K562 (cell line): ENCODE measurements around the gene LGALS7. TPM values are rescaled to one million over a fixed set of nuclear protein-coding genes. Genes with fewer than 3 reads are reported as not detected.

Source experiments
- ATAC-seq: fragments of 200-7000 bp; cut with Tn5 transposase; 3 replicates; pipeline ENCODE4 v1.9.1; 2020; ENCODE audit warnings: moderate library complexity
- BruUV-seq: library from RNA; stranded (reverse); fragments of 400-500 nt; replicated peaks from 2 replicates; lab custom pipeline; 2021; lab: Mats Ljungman, UMichigan
- CTCF ChIA-PET: fragments of 300-600 bp; formaldehyde crosslinking; extraction: SDS; loops from one replicate; lab custom pipeline; 2021; ENCODE audit warnings: low intra/inter-chr PET ratio; lab: Yijun Ruan, JAX
- POLR2A ChIA-PET: fragments of 300-600, 350-650 bp; sonication (Branson Sonifier 250); formaldehyde crosslinking; extraction: SDS; loops from one replicate; lab custom pipeline; 2021; ENCODE audit warnings: antibody characterized with exemption, inconsistent platforms; lab: Yijun Ruan, JAX
- DNase-seq, 4 experiments: peaks; one replicate each; pipeline versions ENCODE4 v3.0.0 to v3.0.0-alpha.2; 2011 to 2018; ENCODE audit warnings: low spot score in 3 of 4, mixed read lengths in 3 of 4; ENCODE audit errors: extremely low read depth in 1 of 4
- FAIRE-seq: peaks from 2 replicates; lab custom pipeline; 2011; peaks lifted over from hg19 to GRCh38; lab: Jason Lieb, UNC
- H2AFZ ChIP-seq: 2 replicates; pipeline ENCODE4 v1.6.0; 2011; ENCODE audit warnings: low read depth, low read length, control low read depth, inconsistent platforms
- H3K27ac ChIP-seq: fragments of 200-600 bp; 3 replicates; pipeline ENCODE4 v1.8.0; 2011; ENCODE audit warnings: low read depth, mild to moderate bottlenecking, control low read depth, inconsistent platforms, low read length, moderate library complexity, mixed read lengths; ENCODE audit errors: extremely low read depth
- H3K27me3 ChIP-seq, 2 experiments: fragments of 300-600 bp in 1 of 2; 2 replicates in 1 of 2; 3 replicates in 1 of 2; pipeline versions ENCODE4 v1.6.0 to v1.8.0; 2011; ENCODE audit warnings: inconsistent platforms in 2 of 2, low read length in 2 of 2, mild to moderate bottlenecking in 1 of 2, mixed read lengths in 1 of 2, moderate library complexity in 1 of 2; ENCODE audit not compliant: control insufficient read depth in 2 of 2, insufficient read depth in 2 of 2
- H3K36me3 ChIP-seq: fragments of 300-600 bp; 3 replicates; pipeline ENCODE4 v1.8.0; 2011; ENCODE audit warnings: mild to moderate bottlenecking, low read length, inconsistent platforms; ENCODE audit not compliant: control insufficient read depth, insufficient read depth
- H3K4me1 ChIP-seq, 2 experiments: fragments of 200-600 bp in 1 of 2; replicated peaks in 1 of 2; 2 replicates in 1 of 2; 3 replicates in 1 of 2; pipeline versions ENCODE4 v1.5.1 to v1.8.0; 2011; ENCODE audit warnings: inconsistent platforms in 2 of 2, low read length in 2 of 2, mild to moderate bottlenecking in 1 of 2, mixed read lengths in 1 of 2, moderate library complexity in 1 of 2; ENCODE audit not compliant: control insufficient read depth in 2 of 2, insufficient read depth in 2 of 2
- H3K4me2 ChIP-seq: 2 replicates; pipeline ENCODE4 v1.6.1; 2011; ENCODE audit warnings: low read length, control low read depth, inconsistent platforms, mixed read lengths; ENCODE audit not compliant: insufficient read depth
- H3K4me3 ChIP-seq: fragments of 200-600 bp; sonication (generic), shearing (Covaris generic); 2 replicates; pipeline ENCODE4 v1.5.1; 2016; ENCODE audit warnings: control low read depth, inconsistent platforms
- H3K79me2 ChIP-seq: fragments of 200-600 bp; 3 replicates; pipeline ENCODE4 v1.8.0; 2011; ENCODE audit warnings: low read length, inconsistent platforms; ENCODE audit not compliant: control insufficient read depth, insufficient read depth
- H3K9ac ChIP-seq, 2 experiments: 2 replicates each; pipeline versions ENCODE4 v1.6.0 to v1.6.1; 2011; ENCODE audit warnings: low read depth in 2 of 2, low read length in 2 of 2, control low read depth in 1 of 2, inconsistent platforms in 1 of 2, mild to moderate bottlenecking in 1 of 2, mixed read lengths in 1 of 2; ENCODE audit not compliant: insufficient read depth in 1 of 2
- H3K9me1 ChIP-seq: one replicate; pipeline ENCODE4 v1.6.0; 2011; ENCODE audit warnings: inconsistent platforms, mild to moderate bottlenecking, low read length, moderate library complexity; ENCODE audit not compliant: control insufficient read depth, insufficient read depth
- H3K9me3 ChIP-seq: replicated peaks from 2 replicates; pipeline ENCODE4 v1.5.1; 2011; ENCODE audit warnings: low read depth, low read length, inconsistent platforms; ENCODE audit not compliant: control insufficient read depth, insufficient read depth
- H4K20me1 ChIP-seq: replicated peaks from 2 replicates; pipeline ENCODE4 v1.6.1; 2011; ENCODE audit warnings: low read length, inconsistent platforms, mixed read lengths; ENCODE audit not compliant: control insufficient read depth, insufficient read depth
- CEBPB ChIP-seq: fragments of 450-650 bp; IDR thresholded peaks from 2 replicates; pipeline ENCODE4 v1.6.1; 2016; ENCODE audit warnings: missing genetic modification characterization, missing compliant biosample characterization
- SPI1 ChIP-seq: IDR thresholded peaks from 2 replicates; pipeline ENCODE4 v1.6.1; 2011; ENCODE audit warnings: low read depth, low read length, control low read depth, borderline replicate concordance
- ZNF384 ChIP-seq: IDR thresholded peaks from 2 replicates; pipeline ENCODE4 v1.6.1; 2012; ENCODE audit warnings: low read depth, low read length, improper control_type of control experiment
- WGBS: fragments of 100-300 bp; shearing (Covaris generic); methylation state at CpG from one replicate; pipeline ENCODE4 v1.1.6; 2016; ENCODE audit warnings: low coverage, mixed read lengths; ENCODE audit not compliant: insufficient coverage; ENCODE audit errors: missing lambda C conversion rate; 5-methylcytosine and 5-hydroxymethylcytosine counted together
- in situ Hi-C: fragments of 300-500 bp; cut with MboI; formaldehyde crosslinking; loops from 4 replicates; pipeline ENCODE4 v1.15.0; 2018; ENCODE audit warnings: inconsistent platforms, mixed read lengths
- intact Hi-C: fragments of 100-400 bp; cut with micrococcal nuclease; formaldehyde crosslinking; loops from 2 replicates; pipeline ENCODE4 v1.14.2; 2022
- polyA plus RNA-seq, 8 experiments: library from polyadenylated mRNA; depleted of rRNA in 4 of 8; stranded (reverse) in 5 of 8; unstranded in 3 of 8; fragments of >200 nt; fragmentation: Nextera tagmentation in 2 of 8; fragmentation: Illumina TruSeq in 1 of 8; extraction: Ambion mirVana in 2 of 8; extraction: Trizol in 1 of 8; gene quantifications; 2 replicates each; pipeline versions ENCODE4 v1.2.1 to v1.2.3, GENCODE V29; 2011 to 2014; ENCODE audit warnings: inconsistent platforms in 1 of 8, missing spikeins in 1 of 8
- total RNA-seq, 7 experiments: library from RNA; depleted of rRNA in 6 of 7; stranded (reverse); fragments of >200 nt in 6 of 7; fragmentation: Illumina TruSeq in 2 of 7; extraction: Trizol in 2 of 7; gene quantifications; 2 replicates each; pipeline versions ENCODE4 v1.2.1 to v1.2.3, GENCODE V29; 2011 to 2021; ENCODE audit warnings: low replicate concordance in 1 of 7
- TF ChIP-seq, protein P1 (sequence below): IDR thresholded peaks from 2 replicates; pipeline ENCODE4 v1.6.1; 2012; ENCODE audit warnings: low read depth, low read length, improper control_type of control experiment, borderline replicate concordance

Gene LGALS7
- total and polyA plus RNA-seq, 9 of the 15 experiments (the other 6 are each of a cell fraction or from before 2014, with no cell fraction given) = not detected

DNA sequence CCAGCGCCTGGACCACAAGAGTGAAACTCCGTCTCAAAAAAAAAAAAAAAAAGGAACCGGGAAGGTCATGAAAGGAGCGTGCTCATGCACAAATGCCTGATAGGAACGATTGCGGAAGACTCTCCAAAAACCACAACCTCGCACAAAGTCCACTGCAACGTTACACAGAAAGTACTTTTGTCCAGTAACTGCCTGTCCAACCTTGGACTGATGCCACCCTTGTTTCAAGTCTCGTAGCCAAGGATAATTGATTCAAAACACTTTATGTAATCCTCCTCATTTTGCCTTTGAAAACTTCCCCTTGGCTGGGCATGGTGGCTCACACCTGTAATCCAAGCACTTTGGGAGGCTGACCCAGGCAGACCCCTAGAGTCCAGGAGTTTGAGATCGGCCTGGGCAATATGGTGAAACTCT lies 13.7 kb downstream of the LGALS7 start:
- no peak overlapping the region for H3K27ac ChIP-seq
- H3K9ac ChIP-seq = no peak overlapping the region
- no peaks in the 10 kb centered on the region for H3K36me3 ChIP-seq
- no peaks in the 10 kb centered on the region for H3K79me2 ChIP-seq
- POLR2A ChIA-PET = interaction anchor here (0.6 kb wide), 1 partner anchor 120 kb away, joined by 4 read pairs; no protein-coding TSS in a partner anchor
- H2AFZ ChIP-seq = peak overlapping the region; percentile 68
- H3K9me1 ChIP-seq = no peaks in the 10 kb centered on the region
- CTCF ChIA-PET = no interaction called here
- H3K4me3 ChIP-seq = no peak overlapping the region
- in situ Hi-C loops = no loop called here
- BruUV-seq = no TSS peak
- H4K20me1 ChIP-seq = no peaks in the 10 kb centered on the region
- WGBS = 35% methylated on average over 7 of the region's 10 CpGs
- intact Hi-C loops = no loop called here
- peak; percentile 42 for TF ChIP-seq CEBPB (tag)
- peak; percentile 27; the same call in 1 of the 2 replicates for TF ChIP-seq ZNF384
- peak; percentile 18; the same call in 1 of the 2 replicates for TF ChIP-seq SPI1
- TF ChIP-seq, protein P1, sequence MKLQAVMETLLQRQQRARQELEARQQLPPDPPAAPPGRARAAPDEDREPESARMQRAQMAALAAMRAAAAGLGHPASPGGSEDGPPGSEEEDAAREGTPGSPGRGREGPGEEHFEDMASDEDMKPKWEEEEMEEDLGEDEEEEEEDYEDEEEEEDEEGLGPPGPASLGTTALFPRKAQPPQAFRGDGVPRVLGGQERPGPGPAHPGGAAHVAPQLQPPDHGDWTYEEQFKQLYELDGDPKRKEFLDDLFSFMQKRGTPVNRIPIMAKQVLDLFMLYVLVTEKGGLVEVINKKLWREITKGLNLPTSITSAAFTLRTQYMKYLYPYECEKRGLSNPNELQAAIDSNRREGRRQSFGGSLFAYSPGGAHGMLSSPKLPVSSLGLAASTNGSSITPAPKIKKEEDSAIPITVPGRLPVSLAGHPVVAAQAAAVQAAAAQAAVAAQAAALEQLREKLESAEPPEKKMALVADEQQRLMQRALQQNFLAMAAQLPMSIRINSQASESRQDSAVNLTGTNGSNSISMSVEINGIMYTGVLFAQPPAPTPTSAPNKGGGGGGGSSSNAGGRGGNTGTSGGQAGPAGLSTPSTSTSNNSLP = no peak
- no peak for DNase-seq
- no peaks in the 10 kb centered on the region for H3K9me3 ChIP-seq
- H3K4me1 ChIP-seq = peaks cover 0 to 4% of the 10 kb centered on the region in 2 experiments; a peak in 2 of 5 replicates
- ATAC-seq = no peak
- FAIRE-seq = no peak
- no peak overlapping the region for H3K4me2 ChIP-seq
- no peaks in the 10 kb centered on the region for H3K27me3 ChIP-seq
